Ovary (tissue), 3 donors: ENCODE results near the gene HPS5.

Source experiments
- CTCF ChIP-seq, 3 donors: fragments of 450-650 bp in 2 of 3; fragments of 200-600 bp in 1 of 3; IDR thresholded peaks; one replicate each; pipeline versions ENCODE4 v1.5.1 to v1.8.0; 2016 to 2022; ENCODE audit warnings: antibody characterized with exemption in 3 of 3, mild to moderate bottlenecking in 1 of 3
- EP300 ChIP-seq: sonication (generic); formaldehyde crosslinking; IDR thresholded peaks from one replicate; pipeline ENCODE4 v1.6.1; 2017; ENCODE audit warnings: antibody characterized with exemption
- donor health status: DM: no; HTN: no; CAD: no.

- TF ChIP-seq EP300 (no peak), CTCF (IDR thresholded peaks at IDR 0.05) (no peak)
Measured at GRCh38 chr11:18264677-18265555, 57.0 kb downstream of the HPS5 start.
